Upper lobe of right lung (tissue), 1 donor: ENCODE data around the gene B3GNT2. TPM values are rescaled to one million over a fixed set of nuclear protein-coding genes. Genes with fewer than 3 reads are reported as not detected.
A peak's percentile ranks its signal among the peaks of the same experiment; 100 is the strongest.
"Not testable (repeated sequence)": the region's sequence is repeated elsewhere in the genome, so short reads cannot be mapped to it uniquely, and the experiment has no call there.

Experiments used
- ATAC-seq: fragments of 200-7000 bp; cut with Tn5 transposase; one replicate; pipeline ENCODE4 v1.9.1; 2020; ENCODE audit warnings: mild to moderate bottlenecking, moderate library complexity
- DNase-seq: peaks from one replicate; pipeline ENCODE4 v3.0.0-alpha.2; 2020
- H3K27ac ChIP-seq: fragments of 200-600 bp; one replicate; pipeline ENCODE4 v1.8.0; 2022
- H3K27me3 ChIP-seq: fragments of 200-600 bp; one replicate; pipeline ENCODE4 v1.8.0; 2022; ENCODE audit warnings: mild to moderate bottlenecking
- H3K36me3 ChIP-seq: fragments of 200-600 bp; one replicate; pipeline ENCODE4 v1.8.0; 2022
- H3K4me1 ChIP-seq: fragments of 200-600 bp; one replicate; pipeline ENCODE4 v1.8.0; 2022
- H3K4me3 ChIP-seq: fragments of 200-600 bp; one replicate; pipeline ENCODE4 v1.8.0; 2022; ENCODE audit warnings: mild to moderate bottlenecking
- H3K9me3 ChIP-seq: fragments of 200-600 bp; one replicate; pipeline ENCODE4 v1.8.0; 2022
- CTCF ChIP-seq: fragments of 200-600 bp; IDR thresholded peaks from one replicate; pipeline ENCODE4 v1.8.0; 2022; ENCODE audit warnings: antibody characterized with exemption
- intact Hi-C: fragments of 100-400 bp; cut with DNase I; formaldehyde crosslinking; loops from one replicate; pipeline ENCODE4 v1.11.0; 2022
- long read RNA-seq: library from polyadenylated mRNA; unstranded; transcript quantifications from one replicate; pipeline ENCODE4 v2.0.0, GENCODE V29; 2021
- total RNA-seq: library from RNA; stranded (reverse); fragmentation: NEBNext Ultra II Directional; extraction: Animal tissue kit (Norgen Biotek cat#: 25700); gene quantifications from one replicate; pipeline ENCODE4 v1.2.1, GENCODE V29; 2021
- donor health status: DM: no; HTN: yes; CAD: no; lungs with severe emphysema.

The B3GNT2 gene, protein sequence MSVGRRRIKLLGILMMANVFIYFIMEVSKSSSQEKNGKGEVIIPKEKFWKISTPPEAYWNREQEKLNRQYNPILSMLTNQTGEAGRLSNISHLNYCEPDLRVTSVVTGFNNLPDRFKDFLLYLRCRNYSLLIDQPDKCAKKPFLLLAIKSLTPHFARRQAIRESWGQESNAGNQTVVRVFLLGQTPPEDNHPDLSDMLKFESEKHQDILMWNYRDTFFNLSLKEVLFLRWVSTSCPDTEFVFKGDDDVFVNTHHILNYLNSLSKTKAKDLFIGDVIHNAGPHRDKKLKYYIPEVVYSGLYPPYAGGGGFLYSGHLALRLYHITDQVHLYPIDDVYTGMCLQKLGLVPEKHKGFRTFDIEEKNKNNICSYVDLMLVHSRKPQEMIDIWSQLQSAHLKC
- total RNA-seq, result 38.6 TPM
- long read RNA-seq, transcript B3GNT2-201 (2 exons, 2,763 nt), result major isoform, 156 of 163 reads
- long read RNA-seq, partial matches to known transcripts, result 6 of 163 reads
- long read RNA-seq, other reads (novel, unspliced or antisense), result 1 of 163 reads

GRCh38 chr2:62195421-62196277 is at the start of gene B3GNT2:
B3GNT2 (plus strand) TSS chr2:62196115; CDS start chr2:62222221, 26,106 bp downstream.
- intact Hi-C loops, result no loop called here
- no peak for TF ChIP-seq CTCF
- Histone ChIP-seq H3K27ac (peak within 1 kb of the TSS; percentile 92), H3K27me3 (no peaks in the 10 kb centered on the region), H3K9me3 (no peaks in the 10 kb centered on the region), H3K4me1 (peaks cover 32% of the 10 kb centered on the region), H3K36me3 (no peaks in the 10 kb centered on the region), H3K4me3 (peak within 1 kb of the TSS; percentile 95)
- peak; percentile 93 for DNase-seq
- peak; percentile 92 for ATAC-seq

GRCh38 chr2:62146790-62147189 is 49.1 kb upstream of the B3GNT2 start:
- H3K4me3 ChIP-seq, H3K36me3 ChIP-seq, H3K4me1 ChIP-seq, H3K27me3 ChIP-seq, ATAC-seq, intact Hi-C loops, H3K27ac ChIP-seq, H3K9me3 ChIP-seq, DNase-seq: not testable (repeated sequence)

DNA sequence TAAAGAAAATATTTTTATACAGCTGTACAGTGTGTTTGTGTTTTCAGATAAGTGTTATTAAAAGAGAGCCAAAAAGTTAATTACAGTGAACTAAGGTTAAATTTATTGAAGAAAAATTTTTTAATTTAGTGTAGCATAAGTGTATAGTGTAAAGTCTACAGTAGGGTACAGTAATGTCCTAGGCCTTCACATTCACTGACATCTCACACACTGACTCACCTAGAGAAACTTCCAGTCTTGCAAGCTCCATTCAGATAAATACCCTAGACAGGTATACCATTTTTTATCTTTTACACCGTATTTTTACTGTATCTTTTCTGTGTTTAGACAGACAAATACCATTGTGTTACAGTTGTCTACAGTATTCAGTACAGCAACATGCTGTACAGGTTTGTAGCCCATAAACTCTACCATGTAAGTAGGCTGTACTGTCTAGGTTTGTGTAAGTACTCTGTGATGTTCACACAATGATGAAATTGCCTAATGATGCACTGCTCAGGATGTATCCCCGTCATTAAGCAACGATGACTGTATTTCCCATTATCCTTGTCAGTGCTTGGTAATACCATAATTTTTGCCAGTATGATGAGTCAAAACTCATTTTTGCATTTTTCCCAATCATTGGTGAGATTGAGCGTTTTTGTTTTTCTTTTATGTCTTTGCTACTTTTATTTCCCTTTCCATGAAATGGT is 48.2 kb upstream of the B3GNT2 start:
- intact Hi-C loops, result no loop called here
- no peaks in the 10 kb centered on the region for H3K36me3 ChIP-seq
- no peak for TF ChIP-seq CTCF
- no peaks in the 10 kb centered on the region for H3K4me1 ChIP-seq
- ATAC-seq (no peak), DNase-seq (no peak)
- H3K4me3 ChIP-seq, result no peak overlapping the region
- no peaks in the 10 kb centered on the region for H3K27me3 ChIP-seq
- no peaks in the 10 kb centered on the region for H3K9me3 ChIP-seq
- no peak overlapping the region for H3K27ac ChIP-seq

DNA sequence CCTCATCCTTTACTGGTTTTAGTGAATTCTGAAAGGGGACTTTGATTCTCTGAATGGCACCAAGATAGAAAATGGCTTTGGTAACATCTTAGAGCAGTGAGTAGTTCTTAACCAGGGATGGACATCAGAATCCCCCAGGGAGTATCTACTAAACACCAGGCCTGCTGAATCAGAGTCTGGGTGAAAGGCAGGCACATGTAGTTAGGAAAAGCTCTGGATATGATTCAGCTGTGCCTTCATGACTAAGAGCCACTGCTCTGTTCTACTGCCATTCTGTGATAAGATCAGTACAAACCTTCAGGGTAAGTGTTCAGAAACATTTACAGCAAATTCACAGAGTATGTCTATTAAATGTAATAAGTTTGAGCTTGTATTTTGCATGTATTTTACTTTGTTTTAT is 46.2 kb upstream of the B3GNT2 start:
- no peaks in the 10 kb centered on the region for H3K36me3 ChIP-seq
- H3K27me3 ChIP-seq, result no peaks in the 10 kb centered on the region
- no peak overlapping the region for H3K27ac ChIP-seq
- H3K4me3 ChIP-seq, result no peak overlapping the region
- no peak for TF ChIP-seq CTCF
- intact Hi-C loops, result no loop called here
- ATAC-seq (no peak), DNase-seq (no peak)
- H3K9me3 ChIP-seq, result no peaks in the 10 kb centered on the region
- H3K4me1 ChIP-seq, result no peaks in the 10 kb centered on the region

DNA sequence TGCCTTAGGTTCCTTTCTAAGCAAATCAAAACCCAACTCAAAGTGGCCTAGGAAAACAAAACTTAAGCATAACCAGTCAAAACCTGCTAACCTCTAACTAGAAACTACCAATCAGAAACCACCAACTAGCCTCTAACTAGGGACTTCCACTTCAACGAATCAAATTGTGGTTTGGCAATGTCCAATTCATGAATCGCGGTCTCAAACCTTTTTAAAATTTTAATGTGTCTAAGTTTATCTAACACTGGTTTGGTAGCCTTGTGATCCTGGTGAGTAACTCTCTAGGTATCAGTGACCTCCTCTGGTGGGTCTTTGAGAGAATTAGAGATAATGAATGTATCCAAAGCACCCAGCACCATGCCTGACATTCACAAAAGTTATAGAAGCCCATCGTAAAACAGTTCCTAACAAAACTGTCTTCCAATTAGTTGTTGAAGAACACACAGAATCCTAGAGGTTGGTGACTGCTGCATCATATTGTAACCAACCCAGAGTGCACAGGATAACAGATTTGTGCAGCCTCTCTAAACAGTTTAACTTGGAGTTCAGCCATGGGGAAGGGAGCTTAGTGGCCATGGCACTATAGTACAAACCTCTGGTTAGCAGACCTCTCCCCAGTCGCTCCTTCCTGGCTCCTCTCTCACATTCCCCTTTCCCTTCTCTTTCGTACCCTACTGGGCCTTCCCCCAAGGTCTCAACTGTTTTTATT is 45.2 kb upstream of the B3GNT2 start:
- intact Hi-C loops, result no loop called here

More for the DNA sequence above, 45.2 kb upstream of the B3GNT2 start:
- Histone ChIP-seq H3K4me3 (no peak overlapping the region), H3K36me3 (no peaks in the 10 kb centered on the region), H3K27me3 (no peaks in the 10 kb centered on the region), H3K4me1 (no peaks in the 10 kb centered on the region), H3K9me3 (peaks cover 6% of the 10 kb centered on the region), H3K27ac (no peak overlapping the region)
- no peak for ATAC-seq
- no peak for DNase-seq
- no peak for TF ChIP-seq CTCF
